A204.1 (cell line): ENCODE results near the gene EFTUD2.

ENCODE experiments used
- FAIRE-seq: peaks from 2 replicates; lab custom pipeline; 2012; peaks lifted over from hg19 to GRCh38; lab: Jason Lieb, UNC

The EFTUD2 gene

GRCh38 chr17:44887016-44887415, 12.2 kb downstream of the EFTUD2 start:
- no peak for FAIRE-seq

GRCh38 chr17:44884941-44885340, 14.3 kb downstream of the EFTUD2 start:
- FAIRE-seq = no peak

- FAIRE-seq = no peak
Measured at GRCh38 chr17:44881145-44881544, 18.1 kb downstream of the EFTUD2 start.

- no peak for FAIRE-seq
Measured at GRCh38 chr17:44880062-44880461, 19.2 kb downstream of the EFTUD2 start.

GRCh38 chr17:44879376-44879775, 19.9 kb downstream of the EFTUD2 start:
- no peak for FAIRE-seq

GRCh38 chr17:44878627-44879221, 20.5 kb downstream of the EFTUD2 start:
- peak; percentile 98 for FAIRE-seq

GRCh38 chr17:44877121-44877520, 22.1 kb downstream of the EFTUD2 start:
- FAIRE-seq = no peak

- no peak for FAIRE-seq
Measured at GRCh38 chr17:44875761-44876160, 23.5 kb downstream of the EFTUD2 start.

- no peak for FAIRE-seq
Measured at GRCh38 chr17:44872131-44872768, 27.0 kb downstream of the EFTUD2 start.

- no peak for FAIRE-seq
Measured at GRCh38 chr17:44871556-44871955, 27.7 kb downstream of the EFTUD2 start.

GRCh38 chr17:44867841-44868240, 31.4 kb downstream of the EFTUD2 start:
- no peak for FAIRE-seq

GRCh38 chr17:44865931-44866330, 33.3 kb downstream of the EFTUD2 start:
- no peak for FAIRE-seq

- peak; percentile 74 for FAIRE-seq
Measured at GRCh38 chr17:44865231-44865660, 34.0 kb downstream of the EFTUD2 start.

- FAIRE-seq = no peak
Measured at GRCh38 chr17:44864831-44865230, 34.4 kb downstream of the EFTUD2 start.

GRCh38 chr17:44863061-44863918, 36.0 kb downstream of the EFTUD2 start:
- no peak for FAIRE-seq

- FAIRE-seq = no peak
Measured at GRCh38 chr17:44862278-44862914, 36.8 kb downstream of the EFTUD2 start.

GRCh38 chr17:44859701-44860100, 39.5 kb downstream of the EFTUD2 start:
- FAIRE-seq = no peak

GRCh38 chr17:44854192-44854591, 45.1 kb downstream of the EFTUD2 start:
- FAIRE-seq = no peak

GRCh38 chr17:44850612-44851011, 48.6 kb downstream of the EFTUD2 start:
- no peak for FAIRE-seq

GRCh38 chr17:44850025-44850424, 49.2 kb downstream of the EFTUD2 start:
- no peak for FAIRE-seq

- FAIRE-seq = no peak
Measured at GRCh38 chr17:44848961-44849489, 50.2 kb downstream of the EFTUD2 start.

- no peak for FAIRE-seq
Measured at GRCh38 chr17:44848257-44848795, 50.9 kb downstream of the EFTUD2 start.
